NCI-H2107 treated with DMSO at 0.1 percent for 48 hours (cell line): ENCODE measurements around the gene MYL5.
"Not testable (repeated sequence)": the region's sequence is repeated elsewhere in the genome, so short reads cannot be mapped to it uniquely, and the experiment has no call there.

Experiments used
- DNase-seq: peaks from one replicate; lab custom pipeline; 2025; ENCODE audit not compliant: unreplicated experiment; lab: John Stamatoyannopoulos, UW

MYL5 gene

DNA sequence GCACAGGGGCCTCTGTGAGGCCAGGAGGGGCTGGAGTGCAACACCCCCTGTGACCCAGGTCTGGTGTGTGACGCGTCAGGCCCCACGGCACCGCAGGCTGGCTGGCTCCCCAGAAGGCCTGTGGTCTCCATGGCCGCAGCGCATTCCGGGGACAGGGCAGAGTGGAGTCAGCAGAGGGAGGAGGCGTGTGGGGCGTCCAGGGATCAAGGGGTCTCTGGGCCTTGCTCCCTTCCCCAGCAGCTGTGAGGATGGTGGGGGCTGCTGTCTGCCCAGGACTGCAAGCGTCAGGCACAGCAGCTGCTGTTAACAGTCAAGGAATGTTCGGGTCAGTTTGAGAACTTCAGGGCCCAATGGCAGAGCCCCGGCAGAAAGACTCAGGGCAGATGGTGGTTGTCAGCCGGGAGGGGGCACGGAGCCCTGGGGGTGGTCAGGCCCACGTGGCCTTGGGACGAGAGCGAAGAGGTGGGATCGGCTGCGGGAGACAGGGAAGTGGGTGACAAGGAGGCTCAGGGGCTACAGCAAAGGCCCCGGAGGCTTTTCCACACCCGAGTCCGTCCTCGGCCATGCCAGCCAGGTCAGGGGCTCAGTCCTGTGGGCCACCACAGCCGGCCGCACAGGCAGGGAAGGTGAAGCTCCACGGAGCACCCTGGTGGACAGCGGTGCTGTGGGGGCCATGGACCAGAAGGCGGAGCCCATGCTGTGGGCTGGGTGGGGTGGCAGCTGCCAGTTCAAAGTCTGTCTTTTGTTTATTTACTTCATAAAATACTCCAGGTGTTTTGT lies 49.6 kb downstream of the MYL5 start:
- no peak for DNase-seq

DNA sequence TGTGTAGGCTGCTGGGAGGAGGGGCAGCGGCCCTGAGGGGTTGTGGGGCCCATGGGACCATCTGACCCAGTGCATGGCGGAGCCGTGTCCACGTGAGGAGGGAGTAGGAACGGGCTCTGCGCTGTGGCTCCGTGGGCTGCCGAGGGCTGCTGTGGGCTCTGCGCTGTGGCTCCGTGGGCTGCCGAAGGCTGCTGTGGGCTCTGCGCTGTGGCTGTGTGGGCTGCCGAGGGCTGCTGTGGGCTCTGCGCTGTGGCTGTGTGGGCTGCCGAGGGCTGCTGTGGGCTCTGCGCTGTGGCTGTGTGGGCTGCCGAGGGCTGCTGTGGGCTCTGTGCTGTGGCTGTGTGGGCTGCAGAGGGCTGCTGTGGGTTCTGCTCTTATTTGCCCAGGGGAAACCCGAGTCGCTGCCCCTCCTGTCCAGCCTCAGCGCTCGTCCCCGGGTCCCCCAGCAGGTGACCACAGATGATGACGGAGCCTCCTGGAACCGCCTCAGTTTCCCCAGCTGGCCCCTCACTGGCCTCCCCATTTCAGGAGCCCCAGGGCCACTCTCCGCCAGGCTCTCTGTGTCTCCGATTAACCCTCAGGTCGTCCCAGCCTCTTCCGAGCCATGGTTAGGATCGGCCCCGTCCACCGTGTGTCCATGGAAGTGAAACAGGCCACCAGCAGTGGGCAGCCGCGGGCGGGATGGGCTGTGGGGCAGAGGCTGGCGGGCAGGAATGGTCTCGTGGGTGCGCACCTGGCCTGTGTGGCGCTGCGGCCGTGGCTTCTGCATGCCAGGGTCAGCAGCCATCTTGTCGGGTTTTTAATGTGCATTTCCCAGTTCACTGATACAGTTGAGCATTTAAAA lies 51.3 kb downstream of the MYL5 start:
- no peak for DNase-seq

DNA sequence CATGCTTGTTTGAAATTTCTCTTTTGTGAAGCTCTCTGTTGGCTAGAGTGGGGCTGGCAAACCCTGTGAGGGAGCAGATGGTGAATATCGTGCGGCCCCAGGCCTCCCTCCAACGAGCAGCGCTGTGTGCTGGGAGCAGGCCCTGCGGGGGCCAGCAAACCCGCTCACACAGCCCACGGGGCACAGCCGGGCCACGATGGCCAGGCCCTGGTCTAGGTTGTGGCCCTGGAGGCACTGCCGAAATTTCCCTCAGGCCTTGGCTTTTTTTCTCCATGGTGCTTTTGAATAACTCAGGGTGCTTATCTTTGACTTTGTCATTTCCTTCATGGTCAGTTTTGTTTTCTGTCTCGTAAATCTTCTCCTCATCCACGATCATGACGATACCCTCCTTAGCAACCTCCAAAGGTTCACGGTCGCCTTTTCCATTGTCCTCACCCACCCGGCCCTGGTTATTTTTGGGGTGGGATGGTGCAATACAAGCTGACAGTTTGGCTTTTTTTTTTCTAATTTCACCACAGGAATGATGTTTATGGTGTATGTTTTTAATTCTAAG lies 52.0 kb downstream of the MYL5 start:
- DNase-seq, result no peak

DNA sequence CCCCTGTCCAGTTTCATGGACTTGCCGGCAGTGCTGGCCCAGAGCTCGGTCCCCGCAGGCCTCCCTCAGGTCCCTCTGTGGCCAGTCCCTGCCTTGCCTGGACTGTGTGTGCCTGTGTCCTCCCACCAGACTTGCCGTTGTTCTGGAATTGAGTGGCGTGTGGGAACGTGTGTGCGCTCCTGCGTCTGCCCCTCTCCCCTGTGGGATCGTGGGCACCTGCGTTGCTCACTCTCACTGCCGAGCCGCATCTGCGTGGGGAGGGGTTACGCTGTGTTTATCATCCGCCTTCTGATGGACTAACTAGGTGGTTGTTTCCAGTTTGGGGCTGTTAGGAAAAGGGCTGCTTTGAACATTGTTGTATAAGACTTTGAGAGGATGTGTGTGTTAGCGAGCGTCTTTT lies 52.5 kb downstream of the MYL5 start:
- peak; percentile 7 for DNase-seq

DNA sequence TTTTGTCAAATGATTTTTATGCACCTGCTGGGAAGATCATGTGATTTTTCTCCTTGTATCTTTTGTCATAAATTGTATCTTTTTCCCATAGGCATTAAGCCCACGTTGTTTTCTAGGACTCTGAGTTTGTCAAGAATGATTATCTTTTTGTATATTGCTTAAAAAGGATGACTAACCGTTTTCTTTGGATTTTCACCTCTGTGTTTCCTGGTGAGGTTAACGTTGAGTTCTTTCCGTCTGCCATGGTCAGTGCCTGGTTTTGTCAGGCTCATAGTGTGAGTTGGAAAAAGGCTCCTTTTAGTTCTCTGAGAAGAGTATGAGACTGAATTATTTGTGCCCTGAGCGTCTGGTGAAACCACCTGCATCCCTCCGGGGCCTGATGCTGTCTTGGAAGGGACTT lies 53.2 kb downstream of the MYL5 start:
- no peak for DNase-seq

DNA sequence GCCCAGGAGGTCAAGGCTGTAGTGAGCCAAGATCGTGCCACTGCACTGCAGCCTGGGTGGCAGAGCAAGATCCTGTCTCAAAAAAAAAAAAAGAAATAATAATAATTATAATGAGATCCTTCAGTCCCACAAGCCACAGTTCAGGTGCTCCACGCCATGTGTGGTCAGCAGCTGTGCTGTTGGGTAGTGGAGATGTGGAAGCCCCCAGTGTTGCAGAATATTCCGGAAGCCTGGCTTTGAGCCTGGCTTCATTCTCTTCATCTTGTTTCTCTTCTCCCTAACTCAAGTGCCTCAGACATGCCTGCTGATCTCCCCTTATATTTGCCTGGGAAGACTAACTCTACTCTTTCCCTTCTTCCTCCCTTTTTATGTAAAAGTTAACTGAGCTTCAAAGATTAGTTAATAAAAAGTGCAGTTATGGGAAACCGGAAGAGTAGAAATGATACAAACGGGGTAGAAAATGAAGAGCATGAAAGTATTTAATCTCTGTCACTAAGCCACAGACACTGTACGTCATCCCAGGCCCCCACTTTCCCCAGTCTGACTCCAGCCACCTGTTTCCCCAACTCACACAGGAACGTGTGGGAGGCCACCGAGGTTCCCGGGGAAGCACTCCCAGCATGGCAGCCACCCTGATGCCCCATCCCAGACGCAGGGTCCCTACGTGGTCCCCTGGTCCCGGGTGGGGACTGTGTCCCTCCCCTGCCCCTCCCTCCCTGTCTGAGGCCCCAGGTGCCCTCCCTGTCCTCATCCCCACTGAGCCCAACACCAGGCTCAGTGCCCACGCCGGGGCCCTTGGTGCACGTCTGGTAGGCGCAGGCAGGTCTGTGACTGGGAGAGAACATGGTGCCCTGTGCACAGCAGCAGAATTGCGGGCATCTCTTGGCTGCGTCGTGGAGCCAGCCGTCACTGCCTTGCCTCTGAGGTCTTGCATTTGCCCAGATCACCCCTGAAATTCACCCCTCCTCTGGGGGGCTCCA lies 55.3 kb downstream of the MYL5 start:
- no peak for DNase-seq

DNA sequence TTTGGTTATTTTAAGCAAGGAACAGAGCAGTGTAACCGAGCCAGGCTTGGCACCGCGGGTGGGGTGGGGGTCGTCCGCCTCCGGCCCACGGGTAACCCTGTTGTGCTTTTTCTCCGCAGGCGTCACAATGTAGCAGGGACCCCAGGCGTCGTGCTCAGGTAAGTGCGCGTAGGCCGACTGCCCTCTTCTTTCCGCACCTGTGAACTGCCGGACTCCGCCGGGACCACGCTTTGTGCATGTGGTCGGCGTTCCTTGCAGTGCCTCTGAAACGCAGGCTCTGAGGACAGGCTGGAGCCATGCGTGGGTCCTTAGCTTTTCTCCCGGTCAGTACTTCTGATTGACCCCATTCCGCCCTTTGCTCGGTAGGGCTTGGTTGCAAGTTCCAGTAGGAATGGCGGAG lies 56.2 kb downstream of the MYL5 start:
- DNase-seq, result no peak

DNA sequence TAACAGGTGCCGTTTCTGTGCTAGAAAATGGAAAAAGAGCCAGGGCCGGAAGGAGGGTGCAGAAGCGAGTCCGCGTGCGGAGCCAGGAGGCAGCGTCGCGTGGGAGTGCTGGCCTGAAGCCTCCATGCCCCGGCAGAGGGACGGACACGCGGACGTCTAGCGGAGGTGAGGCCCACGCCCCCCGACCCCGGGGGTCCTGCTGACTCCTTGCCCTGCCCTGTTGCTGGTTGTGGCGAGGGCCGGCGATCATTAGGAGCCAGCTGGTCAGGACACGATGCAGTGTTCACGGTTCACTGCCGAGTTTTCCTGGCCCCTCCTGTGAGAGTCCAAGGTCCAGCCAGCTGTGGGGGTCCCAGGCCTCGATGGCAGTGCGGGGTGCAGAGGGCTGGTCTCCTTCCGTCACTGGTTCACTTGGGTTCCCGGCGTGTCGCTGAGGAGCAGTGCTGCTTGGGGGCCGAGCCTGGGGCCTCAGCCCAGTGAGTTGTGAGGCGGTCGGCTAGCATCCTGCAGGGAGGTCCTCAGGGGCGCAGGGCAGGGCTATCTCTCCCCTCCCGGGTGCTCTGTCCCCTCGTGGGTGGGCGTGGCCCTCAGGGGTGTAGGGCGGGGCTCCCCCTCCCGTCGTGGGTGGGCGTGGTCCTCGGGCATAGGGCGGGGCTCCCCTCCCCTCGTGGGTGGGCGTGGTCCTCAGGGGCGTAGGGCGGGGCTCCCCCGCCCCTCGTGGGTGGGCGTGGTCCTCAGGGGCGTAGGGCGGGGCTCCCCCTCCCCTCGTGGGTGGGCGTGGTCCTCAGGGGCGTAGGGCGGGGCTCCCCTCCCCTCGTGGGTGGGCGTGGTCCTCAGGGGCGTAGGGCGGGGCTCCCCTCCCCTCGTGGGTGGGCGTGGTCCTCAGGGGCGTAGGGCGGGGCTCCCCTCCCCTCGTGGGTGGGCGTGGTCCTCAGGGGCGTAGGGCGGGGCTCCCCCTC lies 56.9 kb downstream of the MYL5 start:
- DNase-seq, result not testable (repeated sequence)
